IMR-90 (cell line): Measurements from ENCODE around the gene ZNF384. TPM values are rescaled to one million over a fixed set of nuclear protein-coding genes. Genes with fewer than 3 reads are reported as not detected.

Source experiments
- microRNA-seq, 2 experiments: library from miRNA; stranded (forward) in 1 of 2; unstranded in 1 of 2; fragments of 10-50 nt in 1 of 2; fragments of <30 nt in 1 of 2; gene quantifications in 1 of 2; microRNA quantifications in 1 of 2; one replicate each; pipeline versions ENCODE3 to v1.1.0; 2013 to 2020; ENCODE audit not compliant: insufficient read depth in 1 of 2, insufficient read length in 1 of 2, unreplicated experiment in 1 of 2
- polyA plus RNA-seq, 3 experiments: library from polyadenylated mRNA; depleted of rRNA; stranded (reverse); fragments of >200 nt; gene quantifications; 2 replicates each; pipeline ENCODE4 v1.2.3, GENCODE V29; 2012; ENCODE audit warnings: low replicate concordance in 1 of 3
- small RNA-seq, 5 experiments: library from RNA; depleted of rRNA; stranded (forward); fragments of <200 nt; gene quantifications; one replicate each; pipeline ENCODE3, GENCODE V24; 2012
- total RNA-seq: library from RNA; depleted of rRNA; stranded (reverse); fragments of >200 nt; gene quantifications from 2 replicates; pipeline ENCODE4 v1.2.3, GENCODE V29; 2012; rRNA removed

ZNF384 gene
- total and polyA plus RNA-seq, 2 of the 4 experiments (the other 2 are of a cell fraction): 16.3 to 55.6 TPM

Small RNA genes within 50 kb of the gene (microRNA-seq; reads per million reads assigned to microRNA genes)
- not detected for gene RNU6-781P (ENCODE audit: insufficient read depth, insufficient read length)

Small RNA genes within 50 kb of the gene (small RNA-seq; reads per million reads assigned to genes)
- gene RNU6-781P: 0 reads per million in 5 experiments

Other genes with a start within 250 kb of the ZNF384 start
- not detected in 2 replicates for gene CD27, start 244.4 kb downstream of the ZNF384 start, total RNA-seq
- 0.07 and 0.10 TPM in 2 replicates for gene CD27, start 244.4 kb downstream of the ZNF384 start, polyA plus RNA-seq (2012; rRNA removed)
- gene TAPBPL, start 237.3 kb downstream of the ZNF384 start, total RNA-seq: 3.4 and 3.6 TPM in 2 replicates
- gene TAPBPL, start 237.3 kb downstream of the ZNF384 start, polyA plus RNA-seq (2012; rRNA removed): 10.4 and 12.1 TPM in 2 replicates
- 7.2 and 7.5 TPM in 2 replicates for gene VAMP1, start 218.7 kb downstream of the ZNF384 start, total RNA-seq
- 21.9 and 23.1 TPM in 2 replicates for gene VAMP1, start 218.7 kb downstream of the ZNF384 start, polyA plus RNA-seq (2012; rRNA removed)
- 80.1 and 126 TPM in 2 replicates for gene MRPL51, start 196.1 kb downstream of the ZNF384 start, total RNA-seq
- gene MRPL51, start 196.1 kb downstream of the ZNF384 start, polyA plus RNA-seq (2012; rRNA removed): 151 and 160 TPM in 2 replicates
- gene NCAPD2, start 195.3 kb downstream of the ZNF384 start, total RNA-seq: 52.8 and 57.9 TPM in 2 replicates
- gene NCAPD2, start 195.3 kb downstream of the ZNF384 start, polyA plus RNA-seq (2012; rRNA removed): 35.6 and 40.9 TPM in 2 replicates
- 11,536 and 12,939 TPM in 2 replicates for gene GAPDH, start 154.9 kb downstream of the ZNF384 start, total RNA-seq
- gene GAPDH, start 154.9 kb downstream of the ZNF384 start, polyA plus RNA-seq (2012; rRNA removed): 21,893 and 22,387 TPM in 2 replicates
- 5.6 and 5.8 TPM in 2 replicates for gene IFFO1, start 133.3 kb downstream of the ZNF384 start, total RNA-seq
- 35.1 and 37.8 TPM in 2 replicates for gene IFFO1, start 133.3 kb downstream of the ZNF384 start, polyA plus RNA-seq (2012; rRNA removed)
- gene NOP2, start 121.1 kb downstream of the ZNF384 start, total RNA-seq: 32.5 and 35.8 TPM in 2 replicates
- 49.9 and 51.7 TPM in 2 replicates for gene NOP2, start 121.1 kb downstream of the ZNF384 start, polyA plus RNA-seq (2012; rRNA removed)
- gene CHD4, start 82.0 kb downstream of the ZNF384 start, total RNA-seq: 262 and 279 TPM in 2 replicates
- gene CHD4, start 82.0 kb downstream of the ZNF384 start, polyA plus RNA-seq (2012; rRNA removed): 99.8 and 116 TPM in 2 replicates
- gene LPAR5, start 53.4 kb downstream of the ZNF384 start, total RNA-seq: not detected in 2 replicates
- not detected in 2 replicates for gene LPAR5, start 53.4 kb downstream of the ZNF384 start, polyA plus RNA-seq (2012; rRNA removed)
- not detected in 2 replicates for gene ACRBP, start 41.9 kb downstream of the ZNF384 start, total RNA-seq
- gene ACRBP, start 41.9 kb downstream of the ZNF384 start, polyA plus RNA-seq (2012; rRNA removed): 0.27 and 0.38 TPM in 2 replicates
- gene ING4, start 26.3 kb downstream of the ZNF384 start, total RNA-seq: 22.0 and 25.3 TPM in 2 replicates
- gene ING4, start 26.3 kb downstream of the ZNF384 start, polyA plus RNA-seq (2012; rRNA removed): 31.1 and 47.5 TPM in 2 replicates
- under 0.01 and 0.18 TPM in 2 replicates for gene PIANP, start 11.4 kb upstream of the ZNF384 start, total RNA-seq
- 5.4 and 6.8 TPM in 2 replicates for gene PIANP, start 11.4 kb upstream of the ZNF384 start, polyA plus RNA-seq (2012; rRNA removed)
- 51.4 and 58.8 TPM in 2 replicates for gene COPS7A, start 34.7 kb upstream of the ZNF384 start, total RNA-seq
- 135 and 138 TPM in 2 replicates for gene COPS7A, start 34.7 kb upstream of the ZNF384 start, polyA plus RNA-seq (2012; rRNA removed)
- gene MLF2, start 63.8 kb upstream of the ZNF384 start, total RNA-seq: 236 and 244 TPM in 2 replicates
- gene MLF2, start 63.8 kb upstream of the ZNF384 start, polyA plus RNA-seq (2012; rRNA removed): 359 and 403 TPM in 2 replicates
- gene PTMS, start 77.0 kb upstream of the ZNF384 start, total RNA-seq: 11.4 and 17.2 TPM in 2 replicates
- gene PTMS, start 77.0 kb upstream of the ZNF384 start, polyA plus RNA-seq (2012; rRNA removed): 275 and 288 TPM in 2 replicates
- not detected in 2 replicates for gene LAG3, start 83.1 kb upstream of the ZNF384 start, total RNA-seq
- 0.41 and 0.66 TPM in 2 replicates for gene LAG3, start 83.1 kb upstream of the ZNF384 start, polyA plus RNA-seq (2012; rRNA removed)
- gene CD4, start 100.2 kb upstream of the ZNF384 start, total RNA-seq: 4.2 and 5.7 TPM in 2 replicates
- 15.0 and 15.7 TPM in 2 replicates for gene CD4, start 100.2 kb upstream of the ZNF384 start, polyA plus RNA-seq (2012; rRNA removed)
- 1.7 and 2.9 TPM in 2 replicates for gene GPR162, start 132.4 kb upstream of the ZNF384 start, total RNA-seq
- gene GPR162, start 132.4 kb upstream of the ZNF384 start, polyA plus RNA-seq (2012; rRNA removed): 6.0 and 7.8 TPM in 2 replicates
- gene P3H3, start 139.0 kb upstream of the ZNF384 start, total RNA-seq: 25.8 and 27.8 TPM in 2 replicates
- 83.9 and 90.5 TPM in 2 replicates for gene P3H3, start 139.0 kb upstream of the ZNF384 start, polyA plus RNA-seq (2012; rRNA removed)
- 0.56 and 0.72 TPM in 2 replicates for gene GNB3, start 151.6 kb upstream of the ZNF384 start, total RNA-seq
- 20.5 and 20.7 TPM in 2 replicates for gene GNB3, start 151.6 kb upstream of the ZNF384 start, polyA plus RNA-seq (2012; rRNA removed)
- 23.5 and 30.3 TPM in 2 replicates for gene CDCA3, start 161.9 kb upstream of the ZNF384 start, total RNA-seq
- 61.0 and 67.5 TPM in 2 replicates for gene CDCA3, start 161.9 kb upstream of the ZNF384 start, polyA plus RNA-seq (2012; rRNA removed)
- 119 and 125 TPM in 2 replicates for gene USP5, start 162.8 kb upstream of the ZNF384 start, total RNA-seq
- 67.7 and 69.7 TPM in 2 replicates for gene USP5, start 162.8 kb upstream of the ZNF384 start, polyA plus RNA-seq (2012; rRNA removed)
- gene TPI1, start 178.2 kb upstream of the ZNF384 start, total RNA-seq: 1,842 and 2,176 TPM in 2 replicates
- 1,995 and 2,214 TPM in 2 replicates for gene TPI1, start 178.2 kb upstream of the ZNF384 start, polyA plus RNA-seq (2012; rRNA removed)
- gene SPSB2, start 183.9 kb upstream of the ZNF384 start, total RNA-seq: 1.1 and 1.3 TPM in 2 replicates
- 4.1 and 4.3 TPM in 2 replicates for gene SPSB2, start 183.9 kb upstream of the ZNF384 start, polyA plus RNA-seq (2012; rRNA removed)
- 8.9 and 11.1 TPM in 2 replicates for gene LRRC23, start 215.4 kb upstream of the ZNF384 start, total RNA-seq
- 9.2 and 11.4 TPM in 2 replicates for gene LRRC23, start 215.4 kb upstream of the ZNF384 start, polyA plus RNA-seq (2012; rRNA removed)
- 20.8 and 28.3 TPM in 2 replicates for gene ENO2, start 225.2 kb upstream of the ZNF384 start, total RNA-seq
- gene ENO2, start 225.2 kb upstream of the ZNF384 start, polyA plus RNA-seq (2012; rRNA removed): 81.5 and 92.8 TPM in 2 replicates
- gene ATN1, start 238.6 kb upstream of the ZNF384 start, total RNA-seq: 2.5 and 3.4 TPM in 2 replicates
- gene ATN1, start 238.6 kb upstream of the ZNF384 start, polyA plus RNA-seq (2012; rRNA removed): 58.7 and 59.8 TPM in 2 replicates